HCT116 (cell line): ENCODE results near the gene TEX2.

Source experiments
- EGR1 ChIP-seq: IDR thresholded peaks from 2 replicates; pipeline ENCODE4 v1.6.1; 2012; ENCODE audit warnings: low read depth
- POLR2A ChIP-seq: IDR thresholded peaks from 2 replicates; pipeline ENCODE4 v1.7.0; 2011; ENCODE audit warnings: borderline replicate concordance; ENCODE audit not compliant: insufficient read depth, insufficient read length; ENCODE audit errors: extremely low read depth
- POLR2AphosphoS5 ChIP-seq: IDR thresholded peaks from 2 replicates; pipeline ENCODE4 v1.6.1; 2011; ENCODE audit warnings: mild to moderate bottlenecking, low read depth, low read length, moderate library complexity
- SP1 ChIP-seq: IDR thresholded peaks from 2 replicates; pipeline ENCODE4 v1.6.1; 2012; ENCODE audit warnings: low read depth
- TF ChIP-seq, protein P1 (sequence below), 3 experiments: fragments of 200-600 bp in 1 of 3; sonication (generic) in 1 of 3; IDR thresholded peaks in 2 of 3; conservative IDR thresholded peaks in 1 of 3; 2 replicates each; pipeline ENCODE4 v1.5.1; 2012 to 2017; ENCODE audit warnings: low read depth in 2 of 3, low read length in 2 of 3, antibody characterized with exemption in 1 of 3, borderline replicate concordance in 1 of 3, control low read depth in 1 of 3, mild to moderate bottlenecking in 1 of 3, mixed read lengths in 1 of 3, mixed run types in 1 of 3, moderate library complexity in 1 of 3; ENCODE audit not compliant: insufficient read depth in 1 of 3

GRCh38 chr17:64231567-64232141, 31.4 kb downstream of the TEX2 start:
- TF ChIP-seq EGR1 (no peak), POLR2AphosphoS5 (no peak), SP1 (no peak), POLR2A (no peak)
- TF ChIP-seq, protein P1, sequence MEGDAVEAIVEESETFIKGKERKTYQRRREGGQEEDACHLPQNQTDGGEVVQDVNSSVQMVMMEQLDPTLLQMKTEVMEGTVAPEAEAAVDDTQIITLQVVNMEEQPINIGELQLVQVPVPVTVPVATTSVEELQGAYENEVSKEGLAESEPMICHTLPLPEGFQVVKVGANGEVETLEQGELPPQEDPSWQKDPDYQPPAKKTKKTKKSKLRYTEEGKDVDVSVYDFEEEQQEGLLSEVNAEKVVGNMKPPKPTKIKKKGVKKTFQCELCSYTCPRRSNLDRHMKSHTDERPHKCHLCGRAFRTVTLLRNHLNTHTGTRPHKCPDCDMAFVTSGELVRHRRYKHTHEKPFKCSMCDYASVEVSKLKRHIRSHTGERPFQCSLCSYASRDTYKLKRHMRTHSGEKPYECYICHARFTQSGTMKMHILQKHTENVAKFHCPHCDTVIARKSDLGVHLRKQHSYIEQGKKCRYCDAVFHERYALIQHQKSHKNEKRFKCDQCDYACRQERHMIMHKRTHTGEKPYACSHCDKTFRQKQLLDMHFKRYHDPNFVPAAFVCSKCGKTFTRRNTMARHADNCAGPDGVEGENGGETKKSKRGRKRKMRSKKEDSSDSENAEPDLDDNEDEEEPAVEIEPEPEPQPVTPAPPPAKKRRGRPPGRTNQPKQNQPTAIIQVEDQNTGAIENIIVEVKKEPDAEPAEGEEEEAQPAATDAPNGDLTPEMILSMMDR (IDR thresholded peaks at IDR 0.05 in 2 of 3, conservative IDR thresholded peaks at IDR 0.05 in 1 of 3; ENCODE audit: borderline replicate concordance in 1 of 3, insufficient read depth in 1 of 3, low read depth in 2 of 3, low read length in 2 of 3) = no peak
